ENCODE results near the gene UBA7.
"Not testable (repeated sequence)": the region's sequence is repeated elsewhere in the genome, so short reads cannot be mapped to it uniquely, and the experiment has no call there.

UBA7 gene

GRCh38 chr3:49781415-49782199, 32.1 kb downstream of the UBA7 start:
- no peak for DNase-seq

DNA sequence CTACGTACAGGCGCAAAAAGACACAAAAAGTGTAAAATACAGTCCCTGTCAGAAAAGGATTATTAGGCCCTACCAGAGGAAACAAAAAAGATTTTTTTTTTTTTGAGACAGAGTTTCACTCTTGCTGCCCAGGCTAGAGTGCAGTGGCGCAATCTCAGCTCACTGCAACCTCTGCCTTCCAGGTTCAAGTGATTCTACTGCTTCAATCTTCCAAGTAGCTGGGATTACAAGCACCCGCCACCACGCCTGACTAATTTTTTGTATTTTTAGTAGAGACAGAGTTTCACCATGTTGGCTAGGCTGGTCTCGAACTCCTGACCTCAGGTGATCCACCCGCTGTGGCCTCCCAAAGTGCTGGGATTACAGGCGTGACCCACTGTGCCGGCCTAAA, 32.8 kb downstream of the UBA7 start:
- DNase-seq, result not testable (repeated sequence)

- no peak for DNase-seq
These were observed 33.4 kb downstream of the UBA7 start for GRCh38 chr3:49780080-49780974.

DNA sequence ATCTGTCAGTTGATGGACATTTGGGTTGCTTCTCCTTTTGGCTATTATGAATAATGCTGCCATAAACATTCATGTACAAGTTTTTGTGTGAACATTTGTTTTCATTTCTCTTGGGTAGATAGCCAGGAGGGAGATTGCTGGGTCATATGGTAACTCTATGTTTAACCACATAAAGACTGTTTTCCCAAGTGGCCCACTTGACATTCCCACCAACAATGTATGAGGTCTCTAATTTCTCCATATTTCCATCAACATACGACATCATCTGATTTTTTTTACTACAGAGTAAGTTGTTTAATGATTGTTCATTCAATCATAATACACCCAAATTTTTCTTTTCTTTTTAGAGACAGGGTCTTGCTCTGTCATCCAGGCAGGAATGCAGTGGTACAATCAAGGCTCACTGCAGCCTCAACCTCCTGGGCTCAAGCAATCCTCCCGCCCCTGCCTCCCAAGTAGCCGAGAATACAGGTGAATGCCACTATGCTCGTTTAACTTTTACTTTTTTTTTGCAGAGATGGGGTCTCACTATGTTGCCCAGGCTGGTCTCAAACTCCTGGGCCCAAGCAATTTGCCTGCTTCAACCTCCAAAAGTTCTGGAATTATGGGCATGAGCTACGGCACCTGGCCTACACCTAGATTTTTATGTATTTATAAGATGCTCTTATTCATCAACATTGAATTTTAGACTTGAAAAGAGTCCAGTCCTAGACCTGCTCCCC, 34.2 kb downstream of the UBA7 start:
- DNase-seq, result no peak

GRCh38 chr3:49776101-49776500, 37.7 kb downstream of the UBA7 start:
- DNase-seq, result not testable (repeated sequence)

DNA sequence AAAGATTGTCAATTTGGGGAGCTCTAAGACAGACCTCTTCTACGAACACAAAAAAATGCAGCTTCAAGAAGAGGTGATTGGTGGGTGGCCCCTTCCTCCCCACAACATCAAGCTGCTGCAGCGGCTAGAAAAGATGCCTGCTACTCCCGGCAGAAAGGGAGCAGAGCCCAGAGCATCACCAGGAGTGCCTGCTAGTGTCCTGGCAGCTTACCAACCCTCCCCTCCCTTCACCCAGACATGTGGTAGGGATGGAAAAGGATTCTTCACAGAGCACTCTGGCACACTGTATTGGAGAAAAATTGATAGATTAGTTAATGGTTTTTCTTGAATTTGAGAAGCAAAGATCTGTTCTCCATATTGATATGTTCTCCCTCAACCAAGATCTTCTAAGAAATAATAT, 38.2 kb downstream of the UBA7 start:
- no peak for DNase-seq

DNA sequence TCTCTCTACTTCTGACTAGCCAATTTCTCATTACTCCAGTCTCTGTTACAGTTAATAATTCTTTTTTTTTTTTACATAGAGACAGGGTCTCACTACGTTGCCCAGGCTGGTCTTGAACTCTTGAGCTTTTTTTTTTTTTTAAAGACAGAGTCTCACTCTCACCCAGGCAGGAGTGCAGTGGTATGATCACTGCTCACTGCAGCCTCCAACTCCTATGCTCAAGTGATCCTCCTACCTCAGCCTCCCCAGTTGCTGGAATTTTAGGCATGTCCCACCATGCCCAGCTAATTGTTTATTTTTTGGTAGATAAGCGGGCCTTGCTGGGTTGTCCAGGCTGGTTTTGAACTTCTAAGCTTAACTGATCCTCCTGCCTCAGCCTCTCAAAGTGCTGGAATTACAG, 41.0 kb downstream of the UBA7 start:
- DNase-seq, result no peak

- no peak for DNase-seq
These were observed 42.3 kb downstream of the UBA7 start for GRCh38 chr3:49771340-49771938.

GRCh38 chr3:49769926-49770325, 43.8 kb downstream of the UBA7 start:
- DNase-seq, result no peak

- no peak for DNase-seq
These were observed 44.4 kb downstream of the UBA7 start for GRCh38 chr3:49769286-49769915.

DNA sequence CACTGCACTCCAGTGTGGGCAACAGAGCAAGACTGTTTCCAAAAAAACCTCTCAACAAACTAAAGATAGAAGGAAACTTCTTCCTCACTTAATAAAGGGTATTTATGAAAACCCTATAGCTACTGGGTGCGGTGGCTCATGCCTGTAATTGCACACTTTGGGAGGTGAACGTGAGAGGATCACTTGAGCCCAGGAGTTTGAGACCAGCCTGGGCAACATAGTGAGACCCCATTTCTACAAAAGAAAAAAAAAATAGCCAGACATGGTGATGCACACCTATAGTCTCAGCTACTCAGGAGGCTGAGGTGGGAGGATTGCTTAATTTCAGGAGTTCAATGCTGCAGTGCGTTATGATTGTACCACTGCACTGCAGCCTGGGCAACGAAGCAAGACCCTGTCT, 49.8 kb downstream of the UBA7 start:
- no peak for DNase-seq

- no peak for DNase-seq
These were observed 52.1 kb downstream of the UBA7 start for GRCh38 chr3:49761661-49762060.

DNA sequence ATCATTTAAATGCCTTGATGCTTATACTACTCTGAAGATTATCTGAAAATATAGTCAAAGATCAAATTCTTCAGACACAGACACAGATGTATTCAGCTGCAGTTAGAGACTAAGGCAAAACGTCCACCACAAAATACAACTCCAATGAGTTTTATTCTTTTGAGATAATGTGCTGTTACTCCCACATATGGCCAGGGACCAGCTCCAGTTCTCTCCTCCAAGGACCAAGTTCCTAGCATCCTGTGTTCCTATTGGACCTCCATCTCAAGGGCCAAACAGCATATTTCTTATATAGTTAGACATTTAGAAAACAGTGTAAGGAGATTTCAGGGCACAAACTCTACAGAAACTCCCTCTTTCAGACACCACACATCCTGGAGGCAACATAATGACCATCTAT, 54.5 kb downstream of the UBA7 start:
- no peak for DNase-seq

DNA sequence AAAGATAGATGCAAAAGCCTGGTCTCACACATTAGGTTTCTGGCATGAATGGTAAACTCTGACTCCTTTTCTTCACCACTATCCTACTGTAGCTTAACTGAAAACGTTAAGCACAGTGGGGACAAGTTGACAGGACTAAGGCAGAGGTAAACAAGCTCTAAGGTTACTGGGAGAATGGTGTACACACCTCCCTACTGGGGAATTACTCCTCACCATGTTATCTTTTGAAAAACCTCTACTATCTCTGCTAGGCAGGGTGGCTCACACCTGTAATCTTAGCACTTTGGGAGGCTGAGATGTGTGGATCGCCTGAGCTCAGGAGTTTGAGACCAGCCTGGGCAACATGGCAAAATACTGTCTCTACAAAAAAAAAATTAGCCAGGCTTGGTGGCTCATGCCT, 56.6 kb downstream of the UBA7 start:
- no peak for DNase-seq

- DNase-seq, result no peak
These were observed 57.7 kb downstream of the UBA7 start for GRCh38 chr3:49756036-49756435.

All from activated CD4-positive, alpha-beta T cell treated with anti-CD3 and anti-CD28 coated beads, Interleukin-2, amount 50 U/mL, for 48 hours (primary cell).